ENCODE results near the gene GOSR2.

Gene GOSR2

DNA sequence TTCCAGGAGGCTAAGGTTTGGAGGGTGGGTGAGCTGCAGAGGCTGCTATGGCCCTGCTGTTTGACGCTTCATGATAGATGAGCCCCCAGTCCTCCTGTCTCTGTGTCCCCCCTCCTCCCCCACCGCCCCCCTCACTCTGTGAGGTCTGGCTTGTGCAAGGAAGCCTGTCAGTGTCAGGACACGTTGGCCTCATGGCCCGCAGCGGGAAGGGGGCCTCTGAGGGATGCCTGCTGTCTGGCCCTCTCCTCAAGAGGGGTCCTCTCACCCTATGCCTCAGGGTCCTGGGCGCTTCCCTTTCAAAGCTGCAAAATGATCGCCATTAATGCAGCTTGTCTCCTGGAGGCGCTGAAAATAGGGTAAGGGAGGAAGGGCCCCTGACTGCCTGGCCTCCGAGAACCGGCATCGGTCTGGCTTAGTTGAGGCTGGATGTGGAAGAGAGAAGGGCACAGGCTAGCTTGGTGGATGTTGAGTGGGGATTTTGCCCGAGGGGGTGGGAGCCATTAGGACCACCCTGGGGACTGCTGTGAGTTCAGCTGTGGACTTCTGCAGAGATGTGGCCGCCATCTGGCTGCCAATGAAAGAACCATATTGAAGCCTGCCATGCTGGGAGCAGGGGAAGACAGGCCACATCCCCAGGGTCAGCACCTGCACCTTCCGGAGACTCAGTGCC lies 14.8 kb upstream of the GOSR2 start:
- DNase-seq (ENCODE audit: low spot score) = no peak
- TF ChIP-seq, protein P1, sequence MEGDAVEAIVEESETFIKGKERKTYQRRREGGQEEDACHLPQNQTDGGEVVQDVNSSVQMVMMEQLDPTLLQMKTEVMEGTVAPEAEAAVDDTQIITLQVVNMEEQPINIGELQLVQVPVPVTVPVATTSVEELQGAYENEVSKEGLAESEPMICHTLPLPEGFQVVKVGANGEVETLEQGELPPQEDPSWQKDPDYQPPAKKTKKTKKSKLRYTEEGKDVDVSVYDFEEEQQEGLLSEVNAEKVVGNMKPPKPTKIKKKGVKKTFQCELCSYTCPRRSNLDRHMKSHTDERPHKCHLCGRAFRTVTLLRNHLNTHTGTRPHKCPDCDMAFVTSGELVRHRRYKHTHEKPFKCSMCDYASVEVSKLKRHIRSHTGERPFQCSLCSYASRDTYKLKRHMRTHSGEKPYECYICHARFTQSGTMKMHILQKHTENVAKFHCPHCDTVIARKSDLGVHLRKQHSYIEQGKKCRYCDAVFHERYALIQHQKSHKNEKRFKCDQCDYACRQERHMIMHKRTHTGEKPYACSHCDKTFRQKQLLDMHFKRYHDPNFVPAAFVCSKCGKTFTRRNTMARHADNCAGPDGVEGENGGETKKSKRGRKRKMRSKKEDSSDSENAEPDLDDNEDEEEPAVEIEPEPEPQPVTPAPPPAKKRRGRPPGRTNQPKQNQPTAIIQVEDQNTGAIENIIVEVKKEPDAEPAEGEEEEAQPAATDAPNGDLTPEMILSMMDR (IDR thresholded peaks at IDR 0.05; ENCODE audit: extremely low read depth, insufficient read depth, missing control alignments) = no peak
- in situ Hi-C loops (cut with MboI; ENCODE audit: low pct_unique_long_range_greater_than_20kb, low sequenced_read_pairs, unreplicated experiment) = no loop called here

DNA sequence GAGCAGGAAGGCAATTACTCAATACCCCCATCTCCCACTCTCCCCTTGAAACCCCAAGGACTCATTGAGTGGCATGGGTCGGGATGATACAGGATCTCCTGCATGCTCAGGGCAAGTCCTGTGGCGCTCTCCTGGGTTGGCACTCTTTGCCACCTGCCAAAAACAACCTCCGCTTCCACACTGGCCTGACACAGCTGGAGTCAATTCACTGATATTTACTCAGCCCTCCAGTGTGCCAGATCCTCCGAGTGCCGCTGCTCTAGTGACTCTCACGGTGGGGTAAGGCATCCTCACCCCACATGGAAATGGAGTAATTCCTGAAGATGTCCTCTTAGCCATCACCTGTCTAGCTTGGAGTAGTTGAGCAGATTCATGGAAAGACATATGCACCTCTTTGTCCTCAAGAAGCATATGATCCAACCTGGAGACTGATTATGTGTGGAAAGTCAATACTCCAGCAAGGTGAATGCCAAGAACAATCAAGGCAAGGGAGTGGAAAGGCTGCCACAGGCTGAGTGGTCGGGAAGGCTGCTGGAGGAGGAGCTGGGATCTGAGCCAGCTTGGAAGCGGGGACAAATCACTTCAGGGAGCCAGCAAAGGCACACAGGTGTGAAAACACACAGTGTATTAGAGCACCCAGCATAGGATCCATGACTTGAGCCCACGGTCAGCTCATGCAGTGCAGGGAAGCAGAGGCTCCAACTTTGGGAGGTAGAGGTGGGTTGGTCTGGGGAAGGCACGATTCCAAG lies 12.6 kb upstream of the GOSR2 start:
- in situ Hi-C loops (cut with MboI; ENCODE audit: low pct_unique_long_range_greater_than_20kb, low sequenced_read_pairs, unreplicated experiment) = no loop called here
- TF ChIP-seq, protein P1 (IDR thresholded peaks at IDR 0.05; ENCODE audit: extremely low read depth, insufficient read depth, missing control alignments) = no peak

DNA sequence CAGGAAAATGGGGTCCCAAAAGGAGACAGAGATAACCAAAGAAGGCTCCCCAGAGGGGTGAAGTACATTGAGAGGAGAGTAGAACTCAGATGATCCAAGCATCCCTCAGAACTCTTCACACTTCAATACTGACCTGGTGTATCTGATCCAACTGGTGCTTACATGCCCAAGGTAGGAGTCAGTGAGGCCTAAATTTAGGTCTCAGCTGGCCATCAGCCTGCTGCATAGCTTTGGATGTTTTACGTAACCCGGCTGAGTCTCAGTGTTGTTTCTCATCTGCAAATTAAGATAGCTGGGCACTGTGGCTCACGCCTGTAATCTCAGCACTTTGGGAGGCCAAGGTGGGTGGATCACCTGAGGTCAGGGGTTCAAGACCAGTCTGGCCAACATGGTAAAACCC lies 11.6 kb upstream of the GOSR2 start:
- in situ Hi-C loops (cut with MboI; ENCODE audit: low pct_unique_long_range_greater_than_20kb, low sequenced_read_pairs, unreplicated experiment) = no loop called here
- no peak for DNase-seq (ENCODE audit: low spot score)
- TF ChIP-seq, protein P1 (IDR thresholded peaks at IDR 0.05; ENCODE audit: extremely low read depth, insufficient read depth, missing control alignments) = no peak

More for the DNA sequence above, 12.6 kb upstream of the GOSR2 start:
- no peak for DNase-seq (ENCODE audit: low spot score)

DNA sequence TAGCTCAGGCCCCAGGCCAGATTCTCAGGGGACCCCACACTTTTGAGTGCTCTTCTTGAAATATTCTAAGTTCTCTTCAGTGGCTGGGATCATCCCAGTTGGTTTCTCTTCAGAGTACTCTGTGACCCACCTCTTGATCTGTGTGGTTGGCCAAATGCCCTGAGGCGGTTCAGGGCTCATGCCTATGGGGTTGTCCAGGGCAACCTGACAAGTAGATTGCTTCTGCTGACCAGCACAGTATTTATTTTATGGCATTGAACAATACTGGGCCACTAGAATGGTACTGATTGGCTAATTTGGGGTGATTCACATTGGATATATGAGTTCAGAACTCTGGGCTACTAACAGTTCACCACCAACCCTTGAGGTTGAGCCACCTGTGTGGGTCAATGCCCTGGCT lies 7.4 kb upstream of the GOSR2 start:
- TF ChIP-seq, protein P1 (IDR thresholded peaks at IDR 0.05; ENCODE audit: extremely low read depth, insufficient read depth, missing control alignments) = no peak
- in situ Hi-C loops (cut with MboI; ENCODE audit: low pct_unique_long_range_greater_than_20kb, low sequenced_read_pairs, unreplicated experiment) = no loop called here
- DNase-seq (ENCODE audit: low spot score) = no peak

DNA sequence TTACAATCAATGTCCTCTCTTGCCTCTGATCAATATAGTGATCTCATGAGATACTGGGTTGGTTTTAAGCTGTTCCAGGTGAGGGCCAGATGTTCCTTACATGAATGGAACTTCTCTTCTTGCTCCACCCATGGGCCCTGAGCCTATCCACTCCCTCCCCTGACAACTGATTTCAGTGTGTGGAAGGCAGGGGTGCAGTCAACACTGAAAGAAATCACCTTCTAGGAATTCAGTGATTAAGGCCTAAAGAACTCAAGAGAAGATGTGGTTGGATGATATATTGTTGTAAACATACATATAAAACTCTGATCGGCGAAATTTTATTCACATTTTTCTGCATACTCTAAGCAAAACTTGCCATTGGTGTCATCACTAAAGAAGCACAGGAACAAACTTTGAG lies 6.7 kb upstream of the GOSR2 start:
- TF ChIP-seq, protein P1 (IDR thresholded peaks at IDR 0.05; ENCODE audit: extremely low read depth, insufficient read depth, missing control alignments) = no peak
- no peak for DNase-seq (ENCODE audit: low spot score)
- in situ Hi-C loops (cut with MboI; ENCODE audit: low pct_unique_long_range_greater_than_20kb, low sequenced_read_pairs, unreplicated experiment) = no loop called here

DNA sequence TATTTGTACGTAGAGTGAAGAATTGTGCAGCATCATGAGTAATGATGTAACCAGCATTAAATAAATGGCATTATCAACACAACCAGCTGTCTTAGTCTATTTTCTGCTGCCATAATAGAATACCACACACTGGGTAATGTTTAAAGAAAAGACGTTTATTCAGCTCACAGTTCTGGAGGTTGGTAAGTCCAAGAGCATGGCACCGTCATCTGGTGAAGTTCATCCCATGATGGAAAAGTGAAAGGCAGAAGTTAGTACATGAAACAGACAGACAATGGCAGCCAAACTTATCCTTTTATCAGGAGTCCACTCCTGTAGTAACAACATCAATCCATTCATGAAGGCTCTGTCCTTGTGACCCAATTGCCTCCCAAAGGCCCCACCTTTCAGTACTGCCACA lies 6.3 kb upstream of the GOSR2 start:
- TF ChIP-seq, protein P1 (IDR thresholded peaks at IDR 0.05; ENCODE audit: extremely low read depth, insufficient read depth, missing control alignments) = no peak
- no peak for DNase-seq (ENCODE audit: low spot score)
- in situ Hi-C loops (cut with MboI; ENCODE audit: low pct_unique_long_range_greater_than_20kb, low sequenced_read_pairs, unreplicated experiment) = no loop called here

Data from GM13977 (cell line).